Fibroblast of skin of left quadriceps (primary cell): ENCODE results near the gene ZNF672.
"Not testable (repeated sequence)": the region's sequence is repeated elsewhere in the genome, so short reads cannot be mapped to it uniquely, and the experiment has no call there.

Experiments used
- DNase-seq, 2 experiments: peaks; one replicate each; pipeline ENCODE4 v3.0.0-alpha.2; 2013; ENCODE audit warnings: low read depth in 2 of 2

The ZNF672 gene

GRCh38 chr1:248886237-248886895 lies 48.3 kb downstream of the ZNF672 start:
- peak in 1 of 2 experiments; percentile 19 for DNase-seq

- not testable (repeated sequence) for DNase-seq
Measured at GRCh38 chr1:248889914-248890243, 51.9 kb downstream of the ZNF672 start.

- DNase-seq: no peak
Measured at GRCh38 chr1:248890549-248891498, 52.8 kb downstream of the ZNF672 start.

GRCh38 chr1:248891758-248892157 lies 53.7 kb downstream of the ZNF672 start:
- DNase-seq: no peak

GRCh38 chr1:248892590-248892989 lies 54.6 kb downstream of the ZNF672 start:
- no peak for DNase-seq

GRCh38 chr1:248894837-248895236 lies 56.8 kb downstream of the ZNF672 start:
- DNase-seq: no peak

- DNase-seq: no peak
Measured at GRCh38 chr1:248897412-248898337, 59.7 kb downstream of the ZNF672 start.
